Keratinocyte (primary cell): ENCODE measurements around the gene TBP. TPM values are rescaled to one million over a fixed set of nuclear protein-coding genes. Genes with fewer than 3 reads are reported as not detected.

Experiments used
- DNase-seq: peaks from one replicate; pipeline ENCODE4 v3.0.0-alpha.2; 2011; ENCODE audit warnings: low read depth, missing footprints, low spot score
- FAIRE-seq: peaks from 2 replicates; lab custom pipeline; 2011; peaks lifted over from hg19 to GRCh38; lab: Jason Lieb, UNC
- H2AFZ ChIP-seq: 2 replicates; pipeline ENCODE4 v1.6.0; 2012; ENCODE audit warnings: low read length, control low read depth, inconsistent platforms; ENCODE audit not compliant: control insufficient read depth
- H3K27ac ChIP-seq: 2 replicates; pipeline ENCODE4 v1.5.1; 2011; ENCODE audit warnings: low read length; ENCODE audit not compliant: control insufficient read depth, insufficient read depth
- H3K27me3 ChIP-seq: 3 replicates; pipeline ENCODE4 v1.6.0; 2011; ENCODE audit warnings: low read length; ENCODE audit not compliant: control insufficient read depth, insufficient read depth; ENCODE audit errors: extremely low read depth
- H3K36me3 ChIP-seq, 2 experiments: 2 replicates in 1 of 2; 3 replicates in 1 of 2; pipeline ENCODE4 v1.5.1; 2011; ENCODE audit warnings: low read length in 2 of 2, mild to moderate bottlenecking in 1 of 2; ENCODE audit not compliant: control insufficient read depth in 2 of 2, insufficient read depth in 2 of 2; ENCODE audit errors: extremely low read depth in 1 of 2
- H3K4me1 ChIP-seq: 3 replicates; pipeline ENCODE4 v1.5.1; 2011; ENCODE audit warnings: low read length; ENCODE audit not compliant: control insufficient read depth, insufficient read depth; ENCODE audit errors: extremely low read depth
- H3K4me2 ChIP-seq: 3 replicates; pipeline ENCODE4 v1.6.0; 2011; ENCODE audit warnings: low read depth, low read length; ENCODE audit not compliant: control insufficient read depth, insufficient read depth; ENCODE audit errors: extremely low read depth
- H3K4me3 ChIP-seq, 3 experiments: fragments of 200-600 bp in 1 of 3; sonication (generic) in 1 of 3; 2 replicates in 2 of 3; 3 replicates in 1 of 3; pipeline ENCODE4 v1.5.1; 2011 to 2016; ENCODE audit warnings: low read length in 3 of 3, mild to moderate bottlenecking in 3 of 3, control low read depth in 2 of 3, inconsistent platforms in 1 of 3, low read depth in 1 of 3, mixed read lengths in 1 of 3, mixed run types in 1 of 3, moderate library complexity in 1 of 3; ENCODE audit not compliant: control insufficient read depth in 2 of 3, insufficient read depth in 2 of 3; ENCODE audit errors: extremely low read depth in 1 of 3
- H3K79me2 ChIP-seq: 2 replicates; pipeline ENCODE4 v1.6.0; 2012; ENCODE audit warnings: low read length; ENCODE audit not compliant: control insufficient read depth, insufficient read depth
- H3K9ac ChIP-seq: 3 replicates; pipeline ENCODE4 v1.6.0; 2011; ENCODE audit warnings: low read length; ENCODE audit not compliant: control insufficient read depth, insufficient read depth; ENCODE audit errors: extremely low read depth
- H3K9me1 ChIP-seq: 3 replicates; pipeline ENCODE4 v1.6.0; 2011; ENCODE audit warnings: low read length; ENCODE audit not compliant: control insufficient read depth, insufficient read depth; ENCODE audit errors: extremely low read depth
- H3K9me3 ChIP-seq: 2 replicates; pipeline ENCODE4 v1.5.1; 2012; ENCODE audit warnings: low read depth, low read length; ENCODE audit not compliant: control insufficient read depth
- H4K20me1 ChIP-seq: 3 replicates; pipeline ENCODE4 v1.6.0; 2011; ENCODE audit warnings: low read length; ENCODE audit not compliant: control insufficient read depth, insufficient read depth; ENCODE audit errors: extremely low read depth
- EZH2 ChIP-seq: IDR thresholded peaks from one replicate; pipeline ENCODE4 v1.6.1; 2012; ENCODE audit warnings: inconsistent platforms, mild to moderate bottlenecking, low read length, moderate library complexity
- dilution Hi-C: fragments of 300-500 bp; cut with MboI; formaldehyde crosslinking; loops from one replicate; pipeline ENCODE4 v1.7.0; 2020; ENCODE audit warnings: low sequenced_read_pairs; ENCODE audit not compliant: extremely low pct_ligation_motif_present
- polyA plus RNA-seq, 5 experiments: library from polyadenylated mRNA; depleted of rRNA in 3 of 5; stranded (reverse) in 3 of 5; stranded (forward) in 1 of 5; unstranded in 1 of 5; fragments of >200 nt; gene quantifications; 1 replicate in 1 of 5; 2 replicates in 3 of 5; 3 replicates in 1 of 5; pipeline versions ENCODE4 v1.2.1 to v1.2.3, GENCODE V29; 2011 to 2012; ENCODE audit warnings: missing spikeins in 2 of 5, low read depth in 1 of 5, low replicate concordance in 1 of 5
- TF ChIP-seq, protein P1 (sequence below), 3 experiments: IDR thresholded peaks in 1 of 3; conservative IDR thresholded peaks in 1 of 3; optimal IDR thresholded peaks in 1 of 3; 2 replicates in 2 of 3; 3 replicates in 1 of 3; pipeline versions ENCODE3 to v1.5.1; 2011; ENCODE audit warnings: low read length in 3 of 3, mild to moderate bottlenecking in 3 of 3, moderate library complexity in 2 of 3, control low read depth in 1 of 3, inconsistent platforms in 1 of 3; ENCODE audit not compliant: insufficient read depth in 2 of 3; ENCODE audit errors: extremely low read depth in 1 of 3

Gene TBP
- polyA plus RNA-seq, 1 donor (not counting 4 experiments of a cell fraction or from before 2014, with no cell fraction given) = 17.3 TPM

DNA sequence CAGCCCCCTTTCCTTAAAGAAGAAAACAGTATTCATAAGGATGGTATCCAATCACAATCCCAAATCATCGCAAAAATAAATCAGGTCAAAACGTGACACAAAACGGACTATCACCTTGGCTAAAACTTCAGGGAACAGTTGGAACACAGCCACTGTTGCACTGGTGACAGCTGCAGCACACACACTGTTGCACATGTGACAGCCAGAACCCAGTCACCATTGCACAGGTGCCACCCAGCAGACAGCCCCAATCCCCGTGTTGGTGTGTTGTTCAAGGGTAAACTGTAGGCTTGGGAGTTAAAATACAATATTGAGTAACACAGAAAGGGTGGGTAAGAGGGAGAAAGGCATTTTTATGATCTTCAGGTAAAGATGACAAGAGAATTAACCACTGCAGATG, 16.8 kb upstream of the TBP start:
- no peaks in the 10 kb centered on the region for H4K20me1 ChIP-seq

DNA sequence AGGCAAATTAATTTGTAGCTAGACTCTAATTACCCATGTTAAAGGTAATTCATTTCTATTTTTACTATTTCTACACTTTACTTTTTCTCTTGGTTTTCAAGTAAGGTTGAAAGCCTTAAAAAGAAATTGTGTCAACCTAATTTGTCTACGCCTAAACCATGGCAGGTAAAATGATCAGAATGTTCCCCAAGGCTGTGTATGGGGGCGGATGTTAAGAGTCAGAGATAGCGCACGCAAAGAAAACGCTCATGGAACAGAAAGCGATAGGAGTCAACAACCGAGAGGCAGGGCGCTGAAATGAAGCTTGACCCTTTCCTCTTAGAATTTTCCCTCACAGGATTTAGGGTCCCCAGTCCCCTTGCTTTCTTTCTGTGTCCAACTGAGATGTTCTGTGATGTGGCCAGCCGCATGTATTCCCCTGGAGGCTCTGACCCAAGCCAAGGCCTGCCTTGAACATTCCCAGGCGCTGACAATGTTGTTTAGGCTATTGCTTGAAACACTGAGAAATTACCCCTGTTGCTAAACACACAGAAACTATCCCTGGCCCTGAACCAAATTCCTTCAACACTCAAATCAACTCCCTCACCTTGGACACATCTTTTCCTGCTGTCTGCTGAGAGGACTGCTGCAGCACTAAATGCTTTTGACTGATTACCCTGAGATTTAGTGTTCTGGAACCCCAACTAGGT, 12.0 kb upstream of the TBP start:
- peaks cover 24 to 42% of the 10 kb centered on the region in 2 experiments for H3K36me3 ChIP-seq

More for the DNA sequence above, 16.8 kb upstream of the TBP start:
- no peak for FAIRE-seq
- Histone ChIP-seq H3K4me2 (no peak overlapping the region), H3K27ac (no peak overlapping the region), H3K9ac (no peak overlapping the region), H3K4me3 (no peak overlapping the region), H2AFZ (no peak overlapping the region), H3K27me3 (no peaks in the 10 kb centered on the region), H3K79me2 (peaks cover 16% of the 10 kb centered on the region), H3K9me3 (no peaks in the 10 kb centered on the region), H3K4me1 (no peaks in the 10 kb centered on the region), H3K36me3 (peaks cover 26 to 55% of the 10 kb centered on the region in 2 experiments), H3K9me1 (no peaks in the 10 kb centered on the region)
- no peak for DNase-seq
- no peak for TF ChIP-seq EZH2
- TF ChIP-seq, protein P1, sequence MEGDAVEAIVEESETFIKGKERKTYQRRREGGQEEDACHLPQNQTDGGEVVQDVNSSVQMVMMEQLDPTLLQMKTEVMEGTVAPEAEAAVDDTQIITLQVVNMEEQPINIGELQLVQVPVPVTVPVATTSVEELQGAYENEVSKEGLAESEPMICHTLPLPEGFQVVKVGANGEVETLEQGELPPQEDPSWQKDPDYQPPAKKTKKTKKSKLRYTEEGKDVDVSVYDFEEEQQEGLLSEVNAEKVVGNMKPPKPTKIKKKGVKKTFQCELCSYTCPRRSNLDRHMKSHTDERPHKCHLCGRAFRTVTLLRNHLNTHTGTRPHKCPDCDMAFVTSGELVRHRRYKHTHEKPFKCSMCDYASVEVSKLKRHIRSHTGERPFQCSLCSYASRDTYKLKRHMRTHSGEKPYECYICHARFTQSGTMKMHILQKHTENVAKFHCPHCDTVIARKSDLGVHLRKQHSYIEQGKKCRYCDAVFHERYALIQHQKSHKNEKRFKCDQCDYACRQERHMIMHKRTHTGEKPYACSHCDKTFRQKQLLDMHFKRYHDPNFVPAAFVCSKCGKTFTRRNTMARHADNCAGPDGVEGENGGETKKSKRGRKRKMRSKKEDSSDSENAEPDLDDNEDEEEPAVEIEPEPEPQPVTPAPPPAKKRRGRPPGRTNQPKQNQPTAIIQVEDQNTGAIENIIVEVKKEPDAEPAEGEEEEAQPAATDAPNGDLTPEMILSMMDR (optimal IDR thresholded peaks at IDR 0.05 in 1 of 3, IDR thresholded peaks at IDR 0.05 in 1 of 3, conservative IDR thresholded peaks at IDR 0.05 in 1 of 3; ENCODE audit: extremely low read depth in 1 of 3, insufficient read depth in 2 of 3, low read length in 3 of 3) = no peak
- dilution Hi-C loops = no loop called here

More for the DNA sequence above, 12.0 kb upstream of the TBP start:
- Histone ChIP-seq H3K9me1 (no peaks in the 10 kb centered on the region), H3K9me3 (no peaks in the 10 kb centered on the region), H3K4me1 (no peaks in the 10 kb centered on the region), H2AFZ (no peak overlapping the region), H3K79me2 (peaks cover 47% of the 10 kb centered on the region), H3K4me3 (no peak overlapping the region), H4K20me1 (no peaks in the 10 kb centered on the region), H3K9ac (no peak overlapping the region), H3K27ac (no peak overlapping the region), H3K4me2 (no peak overlapping the region), H3K27me3 (no peaks in the 10 kb centered on the region)
- no peak for TF ChIP-seq EZH2
- TF ChIP-seq, protein P1 (optimal IDR thresholded peaks at IDR 0.05 in 1 of 3, IDR thresholded peaks at IDR 0.05 in 1 of 3, conservative IDR thresholded peaks at IDR 0.05 in 1 of 3; ENCODE audit: extremely low read depth in 1 of 3, insufficient read depth in 2 of 3, low read length in 3 of 3) = no peak
- no peak for DNase-seq
- dilution Hi-C loops = no loop called here
- FAIRE-seq = no peak
